ENCODE results near the gene RCHY1. TPM values are rescaled to one million over a fixed set of nuclear protein-coding genes. Genes with fewer than 3 reads are reported as not detected.
"Not testable (repeated sequence)": the region's sequence is repeated elsewhere in the genome, so short reads cannot be mapped to it uniquely, and the experiment has no call there.

RCHY1 gene
- total and polyA plus RNA-seq, 3 experiments from 2014 or later, result 27.9 to 42.2 (median 31.7) TPM

DNA sequence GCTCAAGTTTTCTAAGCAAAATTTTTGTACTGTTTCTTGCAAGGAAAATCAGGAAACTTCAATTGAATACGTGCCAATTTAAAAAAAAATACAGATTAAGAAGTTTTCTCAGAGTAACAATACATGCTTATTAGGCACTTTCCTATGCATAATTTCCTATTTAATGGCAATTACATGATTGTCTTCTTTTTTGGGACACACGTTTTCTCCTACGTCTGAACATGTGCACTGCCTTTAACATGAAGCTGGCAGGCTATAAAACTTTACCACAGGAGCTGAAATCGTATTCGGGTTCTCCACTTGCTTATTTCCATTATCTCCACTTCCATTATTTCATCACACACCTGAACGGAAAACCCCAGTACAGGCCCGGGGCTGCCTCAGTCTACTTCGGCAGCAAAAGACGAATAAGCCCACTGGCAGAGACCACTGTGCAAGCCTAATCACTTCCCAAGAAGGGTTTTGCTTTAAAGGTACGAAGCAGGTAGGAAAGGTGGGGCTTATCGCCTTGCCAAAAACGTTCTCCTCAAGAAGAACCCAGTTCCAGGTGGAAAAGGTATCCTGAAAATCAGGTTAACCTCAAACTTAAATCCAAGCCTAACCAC lies 575 bp downstream of the RCHY1 start:
- Mint-ChIP-seq H3K9me3 (no peaks in the 10 kb centered on the region), H3K4me1 (peaks cover 36 to 51% (median 42%) of the 10 kb centered on the region in 3 donors), H3K27me3 (peaks cover 0 to 1% of the 10 kb centered on the region in 2 donors), H3K27ac (peak overlapping the region in 2 of 8 donors; percentile 98 to 100), H3K4me3 (no peak overlapping the region), H3K36me3 (peaks cover 5 to 45% (median 13%) of the 10 kb centered on the region in 3 donors)
- Histone ChIP-seq H3K4me1 (ENCODE audit: insufficient read depth, low read length) (peaks cover 62% of the 10 kb centered on the region), H3K36me3 (ENCODE audit: insufficient read depth, low read length) (peaks cover 11% of the 10 kb centered on the region), H3K9me3 (ENCODE audit: low read length) (no peaks in the 10 kb centered on the region), H3K27me3 (ENCODE audit: insufficient read depth, low read length, poor library complexity, severe bottlenecking) (no peaks in the 10 kb centered on the region), H3K4me3 (ENCODE audit: low read length) (peak overlapping the region; percentile 92), H3K27ac (ENCODE audit: low read depth, low read length) (peak overlapping the region; percentile 91)
- peak in 1 of 5 donors; percentile 5 for DNase-seq
- ChIA-PET POLR2A (interaction anchor here (1.1 to 3.4 kb wide), 3 partner anchors 210 to 427 kb away, joined by 3 to 15 read pairs (median 12); partner anchors contain the start of genes NAAA and USO1), CTCF (interaction anchor here (0.8 to 3.0 kb wide), 6 partner anchors 8 to 635 kb away, joined by 3 to 10 read pairs (median 4); partner anchors contain the start of gene USO1)

DNA sequence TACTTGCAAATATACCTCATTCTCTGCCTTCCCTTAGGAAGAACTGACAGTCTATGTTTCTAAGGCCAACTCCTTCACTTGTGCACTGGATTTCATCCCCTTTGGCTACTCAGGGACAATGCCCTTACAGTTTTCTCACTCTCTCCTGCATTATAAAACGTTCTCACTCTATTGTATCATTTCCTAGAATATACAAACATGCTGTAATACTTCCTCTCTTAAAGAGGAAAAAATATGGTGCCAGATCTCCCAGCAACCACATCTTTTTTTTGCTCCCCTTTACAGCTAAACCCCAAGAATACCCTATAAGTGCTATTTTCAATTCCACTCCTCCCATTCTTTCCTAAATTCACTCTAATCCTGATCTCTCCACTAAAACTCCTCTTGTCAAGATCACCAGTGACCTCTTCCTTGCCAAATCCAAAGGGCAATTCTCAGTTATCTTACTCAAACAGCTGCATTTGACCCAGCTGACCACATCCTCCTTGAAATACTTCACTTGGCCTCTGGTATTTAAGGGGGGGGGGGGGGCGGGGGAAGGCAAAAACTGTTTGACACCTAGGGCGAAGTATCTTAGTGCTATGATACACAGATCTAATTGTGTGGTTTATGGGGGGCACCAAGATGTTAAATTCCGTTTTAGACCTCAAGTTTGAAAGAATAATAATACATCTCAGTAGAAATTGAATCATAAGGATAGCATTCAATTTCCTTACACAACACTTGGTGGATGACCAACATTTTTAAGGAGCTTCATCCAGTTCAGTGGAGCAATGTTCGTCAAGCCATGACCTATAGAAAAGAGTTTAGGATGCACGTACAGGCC lies 1.6 kb downstream of the RCHY1 start:
- Histone ChIP-seq H3K27me3 (ENCODE audit: insufficient read depth, low read length, poor library complexity, severe bottlenecking) (no peaks in the 10 kb centered on the region), H3K27ac (ENCODE audit: low read depth, low read length) (peak overlapping the region; percentile 91), H3K4me3 (ENCODE audit: low read length) (peak overlapping the region; percentile 92), H3K4me1 (ENCODE audit: insufficient read depth, low read length) (peaks cover 58% of the 10 kb centered on the region), H3K36me3 (ENCODE audit: insufficient read depth, low read length) (peaks cover 6% of the 10 kb centered on the region), H3K9me3 (ENCODE audit: low read length) (no peaks in the 10 kb centered on the region)
- Mint-ChIP-seq H3K9me3 (no peaks in the 10 kb centered on the region), H3K36me3 (peaks cover 0 to 40% (median 8%) of the 10 kb centered on the region in 3 donors), H3K27me3 (peaks cover 0 to 1% of the 10 kb centered on the region in 2 donors), H3K27ac (peak overlapping the region in 2 of 8 donors; percentile 98 to 100), H3K4me1 (peaks cover 29 to 50% (median 36%) of the 10 kb centered on the region in 3 donors), H3K4me3 (no peak overlapping the region)
- ChIA-PET POLR2A (no interaction called here), CTCF (no interaction called here)
- DNase-seq, result peak in 1 of 5 donors; percentile 3

GRCh38 chr4:75511841-75512240 lies 2.4 kb downstream of the RCHY1 start:
- H3K27me3 ChIP-seq (ENCODE audit: insufficient read depth, low read length, poor library complexity, severe bottlenecking), result no peaks in the 10 kb centered on the region
- H3K27ac ChIP-seq (ENCODE audit: low read depth, low read length), result peak overlapping the region; percentile 29
- no peaks in the 10 kb centered on the region for H3K36me3 ChIP-seq (ENCODE audit: insufficient read depth, low read length)
- Mint-ChIP-seq H3K36me3 (peaks cover 0 to 42% (median 5%) of the 10 kb centered on the region in 3 donors), H3K27ac (no peak overlapping the region), H3K4me3 (no peak overlapping the region), H3K27me3 (peaks cover 0 to 1% of the 10 kb centered on the region in 2 donors), H3K9me3 (no peaks in the 10 kb centered on the region), H3K4me1 (peaks cover 32 to 50% (median 38%) of the 10 kb centered on the region in 3 donors)
- peaks cover 59% of the 10 kb centered on the region for H3K4me1 ChIP-seq (ENCODE audit: insufficient read depth, low read length)
- DNase-seq, result no peak
- H3K9me3 ChIP-seq (ENCODE audit: low read length), result no peaks in the 10 kb centered on the region
- POLR2A ChIA-PET, result interaction anchor here (1.2 kb wide), 1 partner anchor 160 kb away, joined by 3 read pairs; no protein-coding TSS in a partner anchor
- H3K4me3 ChIP-seq (ENCODE audit: low read length), result peak overlapping the region; percentile 27
- CTCF ChIA-PET, result no interaction called here

GRCh38 chr4:75509592-75509991 lies 4.6 kb downstream of the RCHY1 start:
- POLR2A ChIA-PET, result interaction anchor here (0.6 kb wide), 1 partner anchor 223 kb away, joined by 4 read pairs; no protein-coding TSS in a partner anchor
- H3K36me3 ChIP-seq (ENCODE audit: insufficient read depth, low read length); DNase-seq; H3K27ac ChIP-seq (ENCODE audit: low read depth, low read length); H3K27me3 ChIP-seq (ENCODE audit: insufficient read depth, low read length, poor library complexity, severe bottlenecking); H3K9me3 ChIP-seq (ENCODE audit: low read length); H3K27me3 Mint-ChIP-seq; H3K4me3 ChIP-seq (ENCODE audit: low read length); H3K9me3 Mint-ChIP-seq; CTCF ChIA-PET: not testable (repeated sequence)
- peak overlapping the region in 5 of 7 donors; percentile 35 to 57 (median 42) for H3K4me3 Mint-ChIP-seq
- peaks cover 21 to 46% (median 28%) of the 10 kb centered on the region in 3 donors for H3K4me1 Mint-ChIP-seq
- peak overlapping the region; percentile 8 to 83 (median 54) for H3K27ac Mint-ChIP-seq
- H3K36me3 Mint-ChIP-seq, result peaks cover 0 to 53% (median 14%) of the 10 kb centered on the region in 3 donors
- peaks cover 44% of the 10 kb centered on the region for H3K4me1 ChIP-seq (ENCODE audit: insufficient read depth, low read length)

GRCh38 chr4:75505630-75506029 lies 8.6 kb downstream of the RCHY1 start:
- ChIA-PET CTCF (interaction anchor here (1.3 kb wide), 1 partner anchor 9 kb away, joined by 3 read pairs; the partner anchor contains the start of genes RCHY1 and THAP6), POLR2A (no interaction called here)
- Histone ChIP-seq H3K4me3 (ENCODE audit: low read length) (no peak overlapping the region), H3K27me3 (ENCODE audit: insufficient read depth, low read length, poor library complexity, severe bottlenecking) (no peaks in the 10 kb centered on the region), H3K9me3 (ENCODE audit: low read length) (no peaks in the 10 kb centered on the region), H3K4me1 (ENCODE audit: insufficient read depth, low read length) (peaks cover 14% of the 10 kb centered on the region), H3K27ac (ENCODE audit: low read depth, low read length) (no peak overlapping the region), H3K36me3 (ENCODE audit: insufficient read depth, low read length) (peaks cover 8% of the 10 kb centered on the region)
- Mint-ChIP-seq H3K36me3 (peaks cover 3 to 72% (median 20%) of the 10 kb centered on the region in 3 donors), H3K9me3 (no peaks in the 10 kb centered on the region), H3K27me3 (no peaks in the 10 kb centered on the region), H3K4me1 (peaks cover 24 to 37% (median 35%) of the 10 kb centered on the region in 3 donors), H3K4me3 (no peak overlapping the region), H3K27ac (peak overlapping the region in 5 of 8 donors; percentile 31 to 81 (median 37))
- no peak for DNase-seq

- no peak overlapping the region for H3K4me3 ChIP-seq (ENCODE audit: low read length)
- POLR2A ChIA-PET, result no interaction called here
- no peak for DNase-seq
- no peaks in the 10 kb centered on the region for H3K27me3 ChIP-seq (ENCODE audit: insufficient read depth, low read length, poor library complexity, severe bottlenecking)
- Mint-ChIP-seq H3K27ac (no peak overlapping the region), H3K27me3 (no peaks in the 10 kb centered on the region), H3K4me3 (no peak overlapping the region), H3K9me3 (no peaks in the 10 kb centered on the region), H3K36me3 (peaks cover 26 to 88% (median 33%) of the 10 kb centered on the region in 3 donors), H3K4me1 (peaks cover 40 to 58% (median 40%) of the 10 kb centered on the region in 3 donors)
- no peak overlapping the region for H3K27ac ChIP-seq (ENCODE audit: low read depth, low read length)
- CTCF ChIA-PET, result no interaction called here
- H3K9me3 ChIP-seq (ENCODE audit: low read length), result no peaks in the 10 kb centered on the region
- peaks cover 6% of the 10 kb centered on the region for H3K4me1 ChIP-seq (ENCODE audit: insufficient read depth, low read length)
- peaks cover 8% of the 10 kb centered on the region for H3K36me3 ChIP-seq (ENCODE audit: insufficient read depth, low read length)
These were observed 11.5 kb downstream of the RCHY1 start for GRCh38 chr4:75502671-75503070.

DNA sequence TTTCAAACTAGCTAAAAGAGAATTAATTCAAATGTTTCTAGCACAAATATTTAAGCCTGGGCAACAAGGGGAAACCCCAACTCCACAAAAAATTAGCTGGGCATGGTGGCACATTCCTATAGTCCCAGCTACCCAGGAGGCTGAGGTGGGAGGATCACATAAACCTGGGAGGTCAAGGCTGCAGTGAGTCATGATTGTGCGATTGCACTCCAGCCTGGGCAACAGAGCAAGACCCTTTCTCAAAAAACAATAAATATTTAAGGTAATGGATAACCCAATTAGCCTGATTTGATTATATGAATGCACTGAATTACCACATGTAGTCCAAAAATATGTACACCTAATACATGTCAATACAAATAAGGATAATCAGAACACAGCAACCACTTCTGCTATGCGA lies 14.3 kb downstream of the RCHY1 start:
- peak overlapping the region in 1 of 8 donors; percentile 66 for H3K27ac Mint-ChIP-seq
- CTCF ChIA-PET, result no interaction called here
- peaks cover 21% of the 10 kb centered on the region for H3K36me3 ChIP-seq (ENCODE audit: insufficient read depth, low read length)

More for the DNA sequence above, 14.3 kb downstream of the RCHY1 start:
- DNase-seq, result no peak
- Mint-ChIP-seq H3K36me3 (peaks cover 26 to 87% (median 26%) of the 10 kb centered on the region in 3 donors), H3K27me3 (no peaks in the 10 kb centered on the region), H3K4me1 (peaks cover 47 to 65% (median 48%) of the 10 kb centered on the region in 3 donors), H3K9me3 (no peaks in the 10 kb centered on the region), H3K4me3 (no peak overlapping the region)
- Histone ChIP-seq H3K4me1 (ENCODE audit: insufficient read depth, low read length) (no peaks in the 10 kb centered on the region), H3K27ac (ENCODE audit: low read depth, low read length) (no peak overlapping the region), H3K27me3 (ENCODE audit: insufficient read depth, low read length, poor library complexity, severe bottlenecking) (no peaks in the 10 kb centered on the region), H3K4me3 (ENCODE audit: low read length) (no peak overlapping the region), H3K9me3 (ENCODE audit: low read length) (no peaks in the 10 kb centered on the region)
- POLR2A ChIA-PET, result no interaction called here

All from CD8-positive, alpha-beta memory T cell (primary cell).